Mesenchymal stem cell (in vitro differentiated cells and primary cell): ENCODE data around the gene MEPCE.

Experiments
- DNase-seq: peaks from one replicate; pipeline ENCODE4 v3.0.0-alpha.2; 2013
- H2AFZ ChIP-seq: one replicate; pipeline ENCODE4 v1.6.1; 2013; ENCODE audit warnings: low read depth, mild to moderate bottlenecking, control low read depth, inconsistent platforms, low read length, moderate library complexity
- H2AK5ac ChIP-seq: 2 replicates; pipeline ENCODE4 v1.6.1; 2013; ENCODE audit warnings: low read length, moderate library complexity, mild to moderate bottlenecking, inconsistent platforms; ENCODE audit not compliant: severe bottlenecking
- H2BK120ac ChIP-seq: one replicate; pipeline ENCODE4 v1.6.1; 2013; ENCODE audit warnings: low read depth, mild to moderate bottlenecking, inconsistent platforms, low read length, moderate library complexity
- H2BK12ac ChIP-seq, 2 experiments: one replicate each; pipeline ENCODE4 v1.6.1; 2013; ENCODE audit warnings: inconsistent platforms in 2 of 2, low read length in 2 of 2, mild to moderate bottlenecking in 2 of 2, moderate library complexity in 2 of 2, control low read depth in 1 of 2
- H2BK15ac ChIP-seq: one replicate; pipeline ENCODE4 v1.6.1; 2013; ENCODE audit warnings: mild to moderate bottlenecking, low read depth, inconsistent platforms; ENCODE audit not compliant: poor library complexity, severe bottlenecking
- H2BK5ac ChIP-seq: 2 replicates; pipeline ENCODE4 v1.6.1; 2013; ENCODE audit warnings: low read depth, mild to moderate bottlenecking, low read length, control low read depth, inconsistent platforms; ENCODE audit not compliant: poor library complexity, severe bottlenecking
- H3K14ac ChIP-seq, 2 experiments: one replicate each; pipeline ENCODE4 v1.6.1; 2013; ENCODE audit warnings: inconsistent platforms in 2 of 2, low read length in 2 of 2, control low read depth in 1 of 2, mild to moderate bottlenecking in 1 of 2, moderate library complexity in 1 of 2
- H3K18ac ChIP-seq, 2 experiments: one replicate each; pipeline ENCODE4 v1.6.1; 2013; ENCODE audit warnings: inconsistent platforms in 2 of 2, low read length in 2 of 2, control low read depth in 1 of 2, low read depth in 1 of 2, mild to moderate bottlenecking in 1 of 2
- H3K23ac ChIP-seq, 2 experiments: one replicate each; pipeline ENCODE4 v1.6.1; 2013; ENCODE audit warnings: inconsistent platforms in 2 of 2, low read length in 2 of 2, mild to moderate bottlenecking in 2 of 2, moderate library complexity in 2 of 2, control low read depth in 1 of 2
- H3K27ac ChIP-seq: 2 replicates; pipeline ENCODE4 v1.5.1; 2013; ENCODE audit warnings: mild to moderate bottlenecking, moderate library complexity, low read length, control low read depth, inconsistent platforms; ENCODE audit not compliant: poor library complexity, severe bottlenecking
- H3K27me3 ChIP-seq, 2 experiments: 2 replicates each; pipeline versions ENCODE4 v1.6.1 to v1.7.0; 2013; ENCODE audit warnings: low read length in 2 of 2, mild to moderate bottlenecking in 2 of 2, moderate library complexity in 2 of 2, control low read depth in 1 of 2, inconsistent platforms in 1 of 2; ENCODE audit not compliant: control insufficient read depth in 1 of 2, insufficient read depth in 1 of 2
- H3K36me3 ChIP-seq, 2 experiments: 2 replicates each; pipeline versions ENCODE4 v1.6.1 to v1.7.0; 2013; ENCODE audit warnings: low read length in 2 of 2, control low read depth in 1 of 2, inconsistent platforms in 1 of 2, low read depth in 1 of 2, mild to moderate bottlenecking in 1 of 2; ENCODE audit not compliant: insufficient read depth in 2 of 2, control insufficient read depth in 1 of 2
- H3K4ac ChIP-seq, 2 experiments: one replicate each; pipeline ENCODE4 v1.6.1; 2013; ENCODE audit warnings: inconsistent platforms in 2 of 2, low read length in 2 of 2, mild to moderate bottlenecking in 2 of 2, moderate library complexity in 2 of 2, control low read depth in 1 of 2, low read depth in 1 of 2
- H3K4me1 ChIP-seq: 2 replicates; pipeline ENCODE4 v1.6.1; 2013; ENCODE audit warnings: low read depth, low read length, control low read depth; ENCODE audit not compliant: control insufficient read depth, insufficient read depth
- H3K4me2 ChIP-seq: 2 replicates; pipeline ENCODE4 v1.6.1; 2013; ENCODE audit warnings: low read length, mild to moderate bottlenecking, inconsistent platforms; ENCODE audit not compliant: poor library complexity, severe bottlenecking
- H3K4me3 ChIP-seq, 2 experiments: 2 replicates each; pipeline versions ENCODE4 v1.5.1 to v1.7.0; 2013; ENCODE audit warnings: low read length in 2 of 2, mild to moderate bottlenecking in 2 of 2, control low read depth in 1 of 2, low read depth in 1 of 2; ENCODE audit not compliant: insufficient read depth in 1 of 2
- H3K79me1 ChIP-seq: replicated peaks from 2 replicates; pipeline ENCODE4 v1.6.1; 2013; ENCODE audit warnings: mild to moderate bottlenecking, control low read depth, low read length, inconsistent platforms; ENCODE audit not compliant: poor library complexity, severe bottlenecking
- H3K9ac ChIP-seq: 2 replicates; pipeline ENCODE4 v1.7.0; 2013; ENCODE audit warnings: mild to moderate bottlenecking, low read length, moderate library complexity
- H3K9me3 ChIP-seq: 2 replicates; pipeline ENCODE4 v1.7.0; 2013; ENCODE audit warnings: mild to moderate bottlenecking, low read length; ENCODE audit not compliant: control insufficient read depth
- H4K8ac ChIP-seq: one replicate; pipeline ENCODE4 v1.6.1; 2013; ENCODE audit warnings: inconsistent platforms, mild to moderate bottlenecking, low read length, moderate library complexity
- H4K91ac ChIP-seq: one replicate; pipeline ENCODE4 v1.6.1; 2013; ENCODE audit warnings: mild to moderate bottlenecking, low read length, inconsistent platforms
- WGBS: methylation state at CpG from one replicate; pipeline ENCODE4 v1.1.7; 2013; ENCODE audit warnings: mixed read lengths; 5-methylcytosine and 5-hydroxymethylcytosine counted together

MEPCE gene

GRCh38 chr7:100465702-100466311 is 36.2 kb downstream of the MEPCE start:
- H3K4me3 ChIP-seq = no peak overlapping the region
- H2BK5ac ChIP-seq = no peak overlapping the region
- peaks cover 23% of the 10 kb centered on the region for H3K79me1 ChIP-seq
- H3K4me2 ChIP-seq = no peak overlapping the region
- no peak overlapping the region for H3K4ac ChIP-seq
- H3K36me3 ChIP-seq = peaks cover 43 to 53% of the 10 kb centered on the region in 2 experiments
- no peak overlapping the region for H3K23ac ChIP-seq
- H4K91ac ChIP-seq = no peak overlapping the region
- H3K18ac ChIP-seq = no peak overlapping the region
- no peak overlapping the region for H3K27ac ChIP-seq
- no peaks in the 10 kb centered on the region for H3K27me3 ChIP-seq
- H2AK5ac ChIP-seq = no peak overlapping the region
- peaks cover 22% of the 10 kb centered on the region for H3K4me1 ChIP-seq
- no peak overlapping the region for H3K14ac ChIP-seq
- no peak overlapping the region for H2BK12ac ChIP-seq
- no peak overlapping the region for H2BK15ac ChIP-seq
- H3K9ac ChIP-seq = peak overlapping the region; percentile 38
- H2BK120ac ChIP-seq = no peak overlapping the region
- H4K8ac ChIP-seq = peak overlapping the region; percentile 40
- WGBS = 24% methylated on average over 17 of the region's 17 CpGs
- no peaks in the 10 kb centered on the region for H3K9me3 ChIP-seq
- DNase-seq = peak; percentile 77
- no peak overlapping the region for H2AFZ ChIP-seq

GRCh38 chr7:100466653-100467605 is 37.3 kb downstream of the MEPCE start:
- Histone ChIP-seq H2BK15ac (no peak overlapping the region), H3K27me3 (no peaks in the 10 kb centered on the region), H3K18ac (no peak overlapping the region), H3K4me1 (peaks cover 22% of the 10 kb centered on the region), H3K27ac (no peak overlapping the region), H3K9me3 (no peaks in the 10 kb centered on the region), H4K8ac (no peak overlapping the region), H3K9ac (no peak overlapping the region), H2AK5ac (no peak overlapping the region), H3K79me1 (peaks cover 27% of the 10 kb centered on the region), H4K91ac (no peak overlapping the region), H3K4ac (no peak overlapping the region), H2AFZ (no peak overlapping the region), H2BK5ac (no peak overlapping the region), H3K14ac (no peak overlapping the region), H2BK12ac (peak overlapping the region in 1 of 2 experiments; percentile 40), H3K36me3 (peaks cover 41 to 53% of the 10 kb centered on the region in 2 experiments), H3K4me2 (no peak overlapping the region), H3K4me3 (peak overlapping the region in 1 of 2 experiments; percentile 7), H2BK120ac (no peak overlapping the region), H3K23ac (no peak overlapping the region)
- WGBS = 94% methylated on average over 27 of the region's 32 CpGs
- no peak for DNase-seq

GRCh38 chr7:100467638-100468373 is 38.2 kb downstream of the MEPCE start:
- Histone ChIP-seq H3K4me3 (no peak overlapping the region), H2BK5ac (no peak overlapping the region), H2BK15ac (no peak overlapping the region), H3K23ac (no peak overlapping the region), H2BK12ac (no peak overlapping the region), H3K18ac (no peak overlapping the region), H3K79me1 (peaks cover 33% of the 10 kb centered on the region), H4K91ac (no peak overlapping the region), H3K4me1 (peaks cover 27% of the 10 kb centered on the region), H3K4ac (no peak overlapping the region), H2AK5ac (no peak overlapping the region), H2BK120ac (no peak overlapping the region), H3K14ac (no peak overlapping the region), H4K8ac (no peak overlapping the region), H3K36me3 (peaks cover 45 to 61% of the 10 kb centered on the region in 2 experiments), H3K9me3 (no peaks in the 10 kb centered on the region), H3K9ac (no peak overlapping the region), H3K4me2 (no peak overlapping the region), H3K27me3 (no peaks in the 10 kb centered on the region), H3K27ac (no peak overlapping the region), H2AFZ (no peak overlapping the region)
- WGBS = 98% methylated on average over 20 of the region's 22 CpGs
- no peak for DNase-seq
